K562 (cell line): ENCODE results near the gene NME7. TPM values are rescaled to one million over a fixed set of nuclear protein-coding genes. Genes with fewer than 3 reads are reported as not detected.

Source experiments
- ATAC-seq: fragments of 200-7000 bp; cut with Tn5 transposase; 3 replicates; pipeline ENCODE4 v1.9.1; 2020; ENCODE audit warnings: moderate library complexity
- BruUV-seq: library from RNA; stranded (reverse); fragments of 400-500 nt; replicated peaks from 2 replicates; lab custom pipeline; 2021; lab: Mats Ljungman, UMichigan
- CTCF ChIA-PET: fragments of 300-600 bp; formaldehyde crosslinking; extraction: SDS; loops from one replicate; lab custom pipeline; 2021; ENCODE audit warnings: low intra/inter-chr PET ratio; lab: Yijun Ruan, JAX
- POLR2A ChIA-PET: fragments of 300-600, 350-650 bp; sonication (Branson Sonifier 250); formaldehyde crosslinking; extraction: SDS; loops from one replicate; lab custom pipeline; 2021; ENCODE audit warnings: antibody characterized with exemption, inconsistent platforms; lab: Yijun Ruan, JAX
- DNase-seq, 4 experiments: peaks; one replicate each; pipeline versions ENCODE4 v3.0.0 to v3.0.0-alpha.2; 2011 to 2018; ENCODE audit warnings: low spot score in 3 of 4, mixed read lengths in 3 of 4; ENCODE audit errors: extremely low read depth in 1 of 4
- FAIRE-seq: peaks from 2 replicates; lab custom pipeline; 2011; peaks lifted over from hg19 to GRCh38; lab: Jason Lieb, UNC
- H2AFZ ChIP-seq: 2 replicates; pipeline ENCODE4 v1.6.0; 2011; ENCODE audit warnings: low read depth, low read length, control low read depth, inconsistent platforms
- H3K27ac ChIP-seq: fragments of 200-600 bp; 3 replicates; pipeline ENCODE4 v1.8.0; 2011; ENCODE audit warnings: low read depth, mild to moderate bottlenecking, control low read depth, inconsistent platforms, low read length, moderate library complexity, mixed read lengths; ENCODE audit errors: extremely low read depth
- H3K27me3 ChIP-seq, 2 experiments: fragments of 300-600 bp in 1 of 2; 2 replicates in 1 of 2; 3 replicates in 1 of 2; pipeline versions ENCODE4 v1.6.0 to v1.8.0; 2011; ENCODE audit warnings: inconsistent platforms in 2 of 2, low read length in 2 of 2, mild to moderate bottlenecking in 1 of 2, mixed read lengths in 1 of 2, moderate library complexity in 1 of 2; ENCODE audit not compliant: control insufficient read depth in 2 of 2, insufficient read depth in 2 of 2
- H3K36me3 ChIP-seq: fragments of 300-600 bp; 3 replicates; pipeline ENCODE4 v1.8.0; 2011; ENCODE audit warnings: mild to moderate bottlenecking, low read length, inconsistent platforms; ENCODE audit not compliant: control insufficient read depth, insufficient read depth
- H3K4me1 ChIP-seq, 2 experiments: fragments of 200-600 bp in 1 of 2; replicated peaks in 1 of 2; 2 replicates in 1 of 2; 3 replicates in 1 of 2; pipeline versions ENCODE4 v1.5.1 to v1.8.0; 2011; ENCODE audit warnings: inconsistent platforms in 2 of 2, low read length in 2 of 2, mild to moderate bottlenecking in 1 of 2, mixed read lengths in 1 of 2, moderate library complexity in 1 of 2; ENCODE audit not compliant: control insufficient read depth in 2 of 2, insufficient read depth in 2 of 2
- H3K4me2 ChIP-seq: 2 replicates; pipeline ENCODE4 v1.6.1; 2011; ENCODE audit warnings: low read length, control low read depth, inconsistent platforms, mixed read lengths; ENCODE audit not compliant: insufficient read depth
- H3K4me3 ChIP-seq: fragments of 200-600 bp; sonication (generic), shearing (Covaris generic); 2 replicates; pipeline ENCODE4 v1.5.1; 2016; ENCODE audit warnings: control low read depth, inconsistent platforms
- H3K79me2 ChIP-seq: fragments of 200-600 bp; 3 replicates; pipeline ENCODE4 v1.8.0; 2011; ENCODE audit warnings: low read length, inconsistent platforms; ENCODE audit not compliant: control insufficient read depth, insufficient read depth
- H3K9ac ChIP-seq, 2 experiments: 2 replicates each; pipeline versions ENCODE4 v1.6.0 to v1.6.1; 2011; ENCODE audit warnings: low read depth in 2 of 2, low read length in 2 of 2, control low read depth in 1 of 2, inconsistent platforms in 1 of 2, mild to moderate bottlenecking in 1 of 2, mixed read lengths in 1 of 2; ENCODE audit not compliant: insufficient read depth in 1 of 2
- H3K9me1 ChIP-seq: one replicate; pipeline ENCODE4 v1.6.0; 2011; ENCODE audit warnings: inconsistent platforms, mild to moderate bottlenecking, low read length, moderate library complexity; ENCODE audit not compliant: control insufficient read depth, insufficient read depth
- H3K9me3 ChIP-seq: replicated peaks from 2 replicates; pipeline ENCODE4 v1.5.1; 2011; ENCODE audit warnings: low read depth, low read length, inconsistent platforms; ENCODE audit not compliant: control insufficient read depth, insufficient read depth
- H4K20me1 ChIP-seq: replicated peaks from 2 replicates; pipeline ENCODE4 v1.6.1; 2011; ENCODE audit warnings: low read length, inconsistent platforms, mixed read lengths; ENCODE audit not compliant: control insufficient read depth, insufficient read depth
- CEBPZ ChIP-seq: fragments of 150-350 bp; IDR thresholded peaks from 2 replicates; pipeline ENCODE4 v1.6.1; 2014; ENCODE audit warnings: low read depth, mild to moderate bottlenecking, low read length, borderline replicate concordance
- PREB ChIP-seq: sonication (generic); formaldehyde crosslinking; IDR thresholded peaks from 2 replicates; pipeline ENCODE4 v1.8.1; 2023; ENCODE audit warnings: mild to moderate bottlenecking, missing genetic modification reagents
- VEZF1 ChIP-seq: fragments of 200-800 bp; sonication (Bioruptor generic); IDR thresholded peaks from 2 replicates; pipeline ENCODE4 v1.6.1; 2017; ENCODE audit warnings: missing genetic modification characterization, missing compliant biosample characterization
- ZNF449 ChIP-seq: fragments of 250-450 bp; sonication (Bioruptor Pico); IDR thresholded peaks from 2 replicates; pipeline ENCODE4 v1.8.0; 2022; ENCODE audit warnings: moderate library complexity, mild to moderate bottlenecking, inconsistent platforms
- ZNF778 ChIP-seq: fragments of 450-650 bp; formaldehyde crosslinking; IDR thresholded peaks from 2 replicates; pipeline ENCODE4 v1.4.0; 2020; ENCODE audit warnings: mild to moderate bottlenecking, moderate library complexity
- WGBS: fragments of 100-300 bp; shearing (Covaris generic); methylation state at CpG from one replicate; pipeline ENCODE4 v1.1.6; 2016; ENCODE audit warnings: low coverage, mixed read lengths; ENCODE audit not compliant: insufficient coverage; ENCODE audit errors: missing lambda C conversion rate; 5-methylcytosine and 5-hydroxymethylcytosine counted together
- in situ Hi-C: fragments of 300-500 bp; cut with MboI; formaldehyde crosslinking; loops from 4 replicates; pipeline ENCODE4 v1.15.0; 2018; ENCODE audit warnings: inconsistent platforms, mixed read lengths
- intact Hi-C: fragments of 100-400 bp; cut with micrococcal nuclease; formaldehyde crosslinking; loops from 2 replicates; pipeline ENCODE4 v1.14.2; 2022
- polyA plus RNA-seq, 8 experiments: library from polyadenylated mRNA; depleted of rRNA in 4 of 8; stranded (reverse) in 5 of 8; unstranded in 3 of 8; fragments of >200 nt; fragmentation: Nextera tagmentation in 2 of 8; fragmentation: Illumina TruSeq in 1 of 8; extraction: Ambion mirVana in 2 of 8; extraction: Trizol in 1 of 8; gene quantifications; 2 replicates each; pipeline versions ENCODE4 v1.2.1 to v1.2.3, GENCODE V29; 2011 to 2014; ENCODE audit warnings: inconsistent platforms in 1 of 8, missing spikeins in 1 of 8
- total RNA-seq, 7 experiments: library from RNA; depleted of rRNA in 6 of 7; stranded (reverse); fragments of >200 nt in 6 of 7; fragmentation: Illumina TruSeq in 2 of 7; extraction: Trizol in 2 of 7; gene quantifications; 2 replicates each; pipeline versions ENCODE4 v1.2.1 to v1.2.3, GENCODE V29; 2011 to 2021; ENCODE audit warnings: low replicate concordance in 1 of 7

Gene NME7
- total and polyA plus RNA-seq, 9 of the 15 experiments (the other 6 are each of a cell fraction or from before 2014, with no cell fraction given), result 7.9 to 43.2 (median 23.9) TPM

GRCh38 chr1:169092399-169092798 lies 275.2 kb downstream of the NME7 start:
- Histone ChIP-seq H3K9ac (no peak overlapping the region), H2AFZ (no peak overlapping the region), H3K27ac (no peak overlapping the region), H3K4me1 (no peaks in the 10 kb centered on the region), H4K20me1 (no peaks in the 10 kb centered on the region), H3K4me3 (no peak overlapping the region), H3K9me1 (no peaks in the 10 kb centered on the region), H3K27me3 (peaks cover 11 to 21% of the 10 kb centered on the region in 2 experiments; a peak in 4 of 5 replicates), H3K79me2 (no peaks in the 10 kb centered on the region), H3K4me2 (no peak overlapping the region), H3K36me3 (no peaks in the 10 kb centered on the region), H3K9me3 (no peaks in the 10 kb centered on the region)
- TF ChIP-seq CEBPZ, result no peak
- no peak for TF ChIP-seq ZNF778 (CRISPR knock-in tag)
- TF ChIP-seq ZNF449 (CRISPR knock-in tag), result no peak
- no peak for TF ChIP-seq VEZF1 (CRISPR knock-in tag)
- TF ChIP-seq PREB (CRISPR knock-in tag), result no peak
- DNase-seq, result no peak
- no peak for FAIRE-seq
- intact Hi-C loops (no loop called here), in situ Hi-C loops (no loop called here)
- BruUV-seq, result no TSS peak
- WGBS, result 2% methylated on average over 2 of the region's 2 CpGs
- no peak for ATAC-seq
- CTCF ChIA-PET, result no interaction called here
- POLR2A ChIA-PET, result interaction anchor here (0.6 to 1.7 kb wide), 2 partner anchors 8 to 12 kb away, joined by 3 to 5 read pairs; no protein-coding TSS in a partner anchor
